Activated naive CD8-positive, alpha-beta T cell treated with anti-CD3 and anti-CD28 coated beads, Interleukin-2, amount 10 ng/mL, durations not matched to agents 7 days and 5 days (primary cell): ENCODE results near the gene STX16. TPM values are rescaled to one million over a fixed set of nuclear protein-coding genes. Genes with fewer than 3 reads are reported as not detected.

Experiments used
- ATAC-seq: fragments of 150-1000 bp; cut with Tn5 transposase; one replicate; pipeline ENCODE4 v1.10.0; 2021; ENCODE audit warnings: low read depth, moderate library complexity
- POLR2A ChIA-PET: fragments of 350-600 bp; sonication (Branson Sonifier 250); formaldehyde crosslinking; loops from one replicate; lab custom pipeline; 2021; ENCODE audit warnings: antibody characterized with exemption; lab: Charles Lee
- DNase-seq: peaks from one replicate; pipeline ENCODE4 v3.0.0; 2021
- H3K27ac Mint-ChIP-seq: one replicate; pipeline ENCODE4 v1.8.0; 2022; ENCODE audit warnings: mild to moderate bottlenecking, mixed read lengths
- H3K27me3 Mint-ChIP-seq: one replicate; pipeline ENCODE4 v1.8.0; 2022; ENCODE audit warnings: mild to moderate bottlenecking, moderate library complexity, mixed read lengths
- H3K36me3 Mint-ChIP-seq: one replicate; pipeline ENCODE4 v1.8.0; 2021; ENCODE audit warnings: mild to moderate bottlenecking, mixed read lengths
- H3K4me1 Mint-ChIP-seq: one replicate; pipeline ENCODE4 v1.8.0; 2021; ENCODE audit warnings: mixed read lengths
- H3K4me3 Mint-ChIP-seq: one replicate; pipeline ENCODE4 v1.8.0; 2022; ENCODE audit warnings: mild to moderate bottlenecking, moderate library complexity, mixed read lengths
- H3K9me3 Mint-ChIP-seq: one replicate; pipeline ENCODE4 v1.8.0; 2021; ENCODE audit warnings: mixed read lengths
- total RNA-seq, 2 experiments: library from RNA; stranded (reverse); gene quantifications; one replicate each; pipeline ENCODE4 v1.2.3, GENCODE V29; 2021

The STX16 gene
- total RNA-seq, 2 experiments from 2014 or later: 190 to 195 TPM

DNA sequence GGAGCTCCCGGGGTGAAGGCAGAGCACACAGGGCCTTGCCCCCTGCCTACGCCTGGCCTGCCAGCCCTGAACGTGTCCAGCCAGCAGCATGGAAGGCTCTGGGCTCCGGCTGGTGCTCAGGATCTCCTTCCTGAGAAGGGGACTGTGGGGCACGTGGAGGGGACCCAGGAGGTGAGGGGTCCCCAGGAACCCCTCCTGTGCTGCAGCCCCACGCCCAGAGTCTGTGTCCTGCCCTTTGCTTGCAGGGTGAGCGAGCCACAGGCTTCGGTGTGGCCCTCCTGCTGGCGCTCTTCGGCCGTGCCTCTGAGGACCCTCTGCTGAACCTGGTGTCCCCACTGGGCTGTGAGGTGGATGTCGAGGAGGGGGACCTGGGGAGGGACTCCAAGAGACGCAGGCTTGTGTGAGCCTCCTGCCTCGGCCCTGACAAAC is 63.9 kb downstream of the STX16 start:
- Mint-ChIP-seq H3K27me3 (no peaks in the 10 kb centered on the region), H3K27ac (no peak overlapping the region), H3K36me3 (no peaks in the 10 kb centered on the region), H3K4me1 (no peaks in the 10 kb centered on the region), H3K9me3 (no peaks in the 10 kb centered on the region), H3K4me3 (no peak overlapping the region)
- DNase-seq: no peak
- POLR2A ChIA-PET: no interaction called here
- no peak for ATAC-seq

DNA sequence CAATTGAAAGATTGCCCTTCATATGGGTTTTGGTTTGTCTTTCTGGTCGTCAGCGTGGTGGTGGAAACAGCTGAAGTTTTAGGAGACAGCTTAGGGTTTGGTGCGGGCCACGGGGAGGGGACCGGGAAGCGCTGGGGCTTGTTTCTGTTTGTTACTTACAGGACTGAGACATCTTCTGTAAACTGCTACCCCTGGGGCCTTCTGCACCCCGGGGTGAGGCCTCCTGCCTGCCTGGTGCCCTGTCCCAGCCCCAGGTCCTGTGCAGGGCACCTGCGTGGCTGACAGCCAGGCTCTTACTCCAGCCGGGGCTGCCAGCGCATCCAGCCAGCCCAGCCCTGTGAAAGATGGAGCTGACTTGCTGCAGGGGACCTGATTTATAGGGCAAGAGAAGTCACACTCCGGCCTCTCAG is 64.3 kb downstream of the STX16 start:
- no peaks in the 10 kb centered on the region for H3K36me3 Mint-ChIP-seq
- POLR2A ChIA-PET: no interaction called here
- H3K9me3 Mint-ChIP-seq: no peaks in the 10 kb centered on the region
- no peaks in the 10 kb centered on the region for H3K27me3 Mint-ChIP-seq
- H3K27ac Mint-ChIP-seq: no peak overlapping the region
- H3K4me3 Mint-ChIP-seq: no peak overlapping the region
- no peaks in the 10 kb centered on the region for H3K4me1 Mint-ChIP-seq
- DNase-seq (no peak), ATAC-seq (no peak)

- ATAC-seq (no peak), DNase-seq (no peak)
- no peaks in the 10 kb centered on the region for H3K27me3 Mint-ChIP-seq
These were observed 64.9 kb downstream of the STX16 start for GRCh38 chr20:58715801-58716475.

DNA sequence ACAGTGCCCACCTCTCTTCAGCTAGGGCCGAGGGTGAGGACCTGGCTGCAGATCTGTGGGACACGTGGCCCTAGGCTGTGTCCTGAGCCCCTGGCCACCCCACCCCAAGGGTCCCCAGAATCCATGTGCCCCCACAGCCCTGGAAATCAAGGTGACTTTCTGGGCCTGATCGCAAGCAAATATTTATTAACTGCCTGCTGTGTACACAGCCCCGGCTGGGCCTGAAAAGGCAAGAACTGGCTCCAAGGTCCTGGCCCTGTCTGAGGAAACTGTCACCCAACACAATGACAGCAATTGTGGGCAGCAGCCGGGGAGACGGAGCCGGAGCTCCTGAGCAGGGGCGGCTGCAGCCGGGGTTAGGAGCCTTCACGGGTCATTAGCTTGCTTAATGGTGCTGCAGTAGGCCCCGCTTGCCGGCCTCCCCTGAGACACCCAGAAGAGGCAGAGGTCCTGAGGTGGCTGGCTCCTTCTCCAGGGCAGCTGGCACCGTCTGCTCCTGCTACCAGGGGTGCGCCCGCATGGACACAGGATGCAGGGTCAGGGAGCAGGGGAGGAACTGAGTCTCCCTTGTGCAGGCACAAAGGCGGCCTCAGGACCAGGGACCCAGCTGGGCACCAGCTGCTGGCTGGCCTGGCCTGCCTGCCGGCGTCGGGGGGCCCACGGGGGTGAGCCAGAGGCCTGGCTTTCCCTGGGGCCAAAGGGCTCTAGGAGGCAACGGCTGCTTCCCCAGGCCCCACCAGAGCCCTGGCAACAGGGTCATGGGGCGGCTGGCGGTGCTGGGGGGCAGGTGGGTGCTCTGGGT is 65.6 kb downstream of the STX16 start:
- Mint-ChIP-seq H3K9me3 (no peaks in the 10 kb centered on the region), H3K27ac (no peak overlapping the region), H3K4me3 (no peak overlapping the region), H3K27me3 (peaks cover 3% of the 10 kb centered on the region), H3K4me1 (no peaks in the 10 kb centered on the region), H3K36me3 (no peaks in the 10 kb centered on the region)
- peak; percentile 8 for ATAC-seq
- POLR2A ChIA-PET: interaction anchor here (1.4 kb wide), 1 partner anchor 65 kb away, joined by 4 read pairs; no protein-coding TSS in a partner anchor
- DNase-seq: no peak

More at GRCh38 chr20:58715801-58716475, 64.9 kb downstream of the STX16 start:
- Mint-ChIP-seq H3K36me3 (no peaks in the 10 kb centered on the region), H3K9me3 (no peaks in the 10 kb centered on the region), H3K4me3 (no peak overlapping the region), H3K27ac (no peak overlapping the region), H3K4me1 (no peaks in the 10 kb centered on the region)
- POLR2A ChIA-PET: interaction anchor here (1.4 kb wide), 1 partner anchor 64 kb away, joined by 4 read pairs; no protein-coding TSS in a partner anchor

DNA sequence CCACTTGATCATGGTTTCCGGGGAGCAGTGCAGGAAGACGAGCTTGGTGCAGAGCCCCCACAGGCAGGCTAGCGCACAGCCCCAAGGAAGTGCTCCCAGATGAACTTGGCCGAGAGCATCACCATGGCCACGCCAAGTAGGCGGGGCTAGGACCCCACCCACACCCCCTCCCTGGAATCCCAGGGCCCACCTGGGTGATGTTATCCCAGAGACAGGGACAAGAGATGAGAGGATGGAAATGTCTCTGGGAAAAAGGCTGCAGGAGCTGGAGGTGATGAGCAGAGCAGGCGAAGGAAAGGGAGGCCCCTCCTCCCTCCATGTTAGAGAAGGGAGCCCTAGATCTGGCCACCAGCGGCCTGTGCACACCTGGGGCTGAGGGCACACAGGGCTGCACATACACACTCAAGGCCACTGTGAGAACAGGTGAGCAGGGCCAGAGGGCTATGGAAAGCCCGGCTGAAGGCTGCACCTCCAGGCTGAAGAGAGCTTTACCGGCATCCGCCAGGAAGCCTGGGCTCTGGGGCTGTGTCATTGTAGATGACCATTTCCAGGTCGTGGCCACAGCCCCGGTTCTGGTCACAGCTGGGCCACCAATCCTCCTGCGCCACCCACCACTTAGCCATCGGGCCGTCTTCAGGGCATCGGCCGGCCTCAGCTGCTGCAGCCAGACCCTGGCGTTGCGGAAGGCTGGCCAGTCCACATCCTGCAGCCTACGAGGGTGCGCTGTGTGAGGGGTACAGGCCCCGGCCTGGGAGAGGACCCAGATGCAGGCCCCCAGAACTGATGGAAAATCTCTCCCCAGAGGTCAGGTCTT is 66.4 kb downstream of the STX16 start:
- ATAC-seq (no peak), DNase-seq (no peak)
- Mint-ChIP-seq H3K9me3 (no peaks in the 10 kb centered on the region), H3K4me3 (no peak overlapping the region), H3K36me3 (no peaks in the 10 kb centered on the region), H3K27me3 (peaks cover 5% of the 10 kb centered on the region), H3K4me1 (no peaks in the 10 kb centered on the region), H3K27ac (no peak overlapping the region)
- POLR2A ChIA-PET: interaction anchor here (1.4 kb wide), 1 partner anchor 65 kb away, joined by 4 read pairs; no protein-coding TSS in a partner anchor

- Mint-ChIP-seq H3K27me3 (peaks cover 8% of the 10 kb centered on the region), H3K4me1 (no peaks in the 10 kb centered on the region), H3K9me3 (no peaks in the 10 kb centered on the region), H3K27ac (no peak overlapping the region), H3K36me3 (no peaks in the 10 kb centered on the region), H3K4me3 (no peak overlapping the region)
- DNase-seq: no peak
- POLR2A ChIA-PET: no interaction called here
- no peak for ATAC-seq
These were observed 67.1 kb downstream of the STX16 start for GRCh38 chr20:58718121-58718563.

DNA sequence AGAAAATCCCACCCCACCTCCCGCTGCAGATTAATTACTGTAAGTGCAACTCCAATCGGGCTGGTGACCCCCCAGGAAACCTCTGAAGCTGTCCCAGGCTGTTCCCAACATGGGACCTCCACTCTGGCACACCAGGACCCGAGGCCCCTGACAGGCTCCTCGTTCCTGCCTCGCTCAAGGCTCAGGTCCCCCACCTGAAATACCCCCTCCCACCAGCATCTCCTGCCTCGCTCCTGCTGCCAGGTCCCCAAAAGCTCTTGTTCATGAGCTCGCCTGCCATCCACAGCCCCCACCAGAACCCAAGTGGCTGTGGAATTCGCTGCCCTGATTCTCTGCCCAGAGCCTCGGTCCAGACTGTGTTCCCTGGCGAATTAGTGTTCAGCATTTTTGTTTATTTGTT is 67.6 kb downstream of the STX16 start:
- Mint-ChIP-seq H3K4me3 (no peak overlapping the region), H3K27ac (no peak overlapping the region), H3K4me1 (no peaks in the 10 kb centered on the region), H3K36me3 (no peaks in the 10 kb centered on the region), H3K27me3 (peaks cover 14% of the 10 kb centered on the region), H3K9me3 (no peaks in the 10 kb centered on the region)
- no peak for ATAC-seq
- POLR2A ChIA-PET: no interaction called here
- DNase-seq: peak; percentile 18

- no peak for DNase-seq
- H3K27ac Mint-ChIP-seq: no peak overlapping the region
- H3K9me3 Mint-ChIP-seq: no peaks in the 10 kb centered on the region
- no peaks in the 10 kb centered on the region for H3K4me1 Mint-ChIP-seq
- no peaks in the 10 kb centered on the region for H3K36me3 Mint-ChIP-seq
- ATAC-seq: no peak
- H3K4me3 Mint-ChIP-seq: no peak overlapping the region
- POLR2A ChIA-PET: no interaction called here
- peaks cover 18% of the 10 kb centered on the region for H3K27me3 Mint-ChIP-seq
These were observed 68.2 kb downstream of the STX16 start for GRCh38 chr20:58719258-58719657.

- Mint-ChIP-seq H3K36me3 (no peaks in the 10 kb centered on the region), H3K27me3 (peaks cover 25% of the 10 kb centered on the region), H3K9me3 (no peaks in the 10 kb centered on the region), H3K4me3 (no peak overlapping the region), H3K4me1 (no peaks in the 10 kb centered on the region), H3K27ac (no peak overlapping the region)
- ATAC-seq (no peak), DNase-seq (no peak)
- POLR2A ChIA-PET: no interaction called here
These were observed 68.9 kb downstream of the STX16 start for GRCh38 chr20:58719971-58720371.

- POLR2A ChIA-PET: no interaction called here
These were observed 69.8 kb downstream of the STX16 start for GRCh38 chr20:58720890-58721289.

GRCh38 chr20:58721951-58722778 is 71.1 kb downstream of the STX16 start:
- Mint-ChIP-seq H3K4me3 (no peak overlapping the region), H3K4me1 (no peaks in the 10 kb centered on the region), H3K27ac (no peak overlapping the region), H3K36me3 (no peaks in the 10 kb centered on the region), H3K9me3 (peaks cover 2% of the 10 kb centered on the region), H3K27me3 (peaks cover 35% of the 10 kb centered on the region)
- DNase-seq (peak; percentile 13), ATAC-seq (no peak)
- POLR2A ChIA-PET: no interaction called here

More at GRCh38 chr20:58720890-58721289, 69.8 kb downstream of the STX16 start:
- Mint-ChIP-seq H3K4me1 (no peaks in the 10 kb centered on the region), H3K27ac (no peak overlapping the region), H3K4me3 (no peak overlapping the region), H3K9me3 (no peaks in the 10 kb centered on the region), H3K27me3 (peaks cover 30% of the 10 kb centered on the region), H3K36me3 (no peaks in the 10 kb centered on the region)
- ATAC-seq (no peak), DNase-seq (no peak)

DNA sequence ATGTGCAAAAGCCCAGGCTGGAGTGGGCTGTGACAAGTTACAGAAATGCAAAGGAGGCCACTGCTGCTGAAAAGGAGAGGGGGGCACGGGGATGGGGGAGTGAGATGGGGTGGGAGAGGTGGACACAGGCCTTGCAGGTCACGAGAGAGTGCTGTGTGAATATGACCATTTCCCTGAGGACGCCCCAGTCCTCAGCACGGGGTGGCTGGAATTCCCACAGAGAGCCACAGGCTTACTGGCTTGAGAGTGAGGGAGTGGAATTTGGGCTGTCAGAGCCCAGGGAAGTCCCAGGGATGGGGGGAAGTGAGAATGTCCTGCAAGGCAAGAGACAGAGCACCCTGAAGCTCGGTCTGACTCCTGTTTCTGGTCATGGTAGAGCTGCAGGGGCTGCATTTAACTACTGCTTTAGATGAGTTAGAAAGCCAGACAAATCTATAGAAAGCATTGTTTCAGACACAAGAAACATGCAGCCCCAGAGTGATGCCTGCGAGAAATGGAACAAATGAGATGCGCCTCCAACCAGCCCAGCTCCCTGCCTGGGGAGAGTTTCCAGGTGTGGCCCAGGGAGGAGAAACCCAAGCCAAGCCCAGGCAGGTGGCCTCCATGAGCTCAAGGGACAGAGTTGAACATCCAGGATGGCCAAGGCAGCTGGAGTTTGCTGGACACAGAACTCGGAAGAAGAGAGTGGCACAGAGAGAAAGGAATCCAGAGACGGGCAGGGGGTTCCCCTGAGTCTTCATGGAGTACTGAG is 72.0 kb downstream of the STX16 start:
- H3K4me3 Mint-ChIP-seq: no peak overlapping the region
- H3K9me3 Mint-ChIP-seq: peaks cover 2% of the 10 kb centered on the region
- peaks cover 43% of the 10 kb centered on the region for H3K27me3 Mint-ChIP-seq
- ATAC-seq (no peak), DNase-seq (no peak)
- POLR2A ChIA-PET: no interaction called here
- H3K36me3 Mint-ChIP-seq: no peaks in the 10 kb centered on the region
- no peak overlapping the region for H3K27ac Mint-ChIP-seq
- no peaks in the 10 kb centered on the region for H3K4me1 Mint-ChIP-seq
